Tibial nerve (tissue), 3 donors: ENCODE results near the gene DHRSX.

Source experiments
- CTCF ChIP-seq, 5 experiments: fragments of 200-600 bp in 3 of 5; fragments of 450-650 bp in 2 of 5; sonication (generic) in 3 of 5; IDR thresholded peaks; one replicate each; pipeline ENCODE4 v1.5.1; 2016 to 2019; ENCODE audit warnings: antibody characterized with exemption in 5 of 5, mild to moderate bottlenecking in 3 of 5, moderate library complexity in 2 of 5
- POLR2A ChIP-seq, 2 donors: fragments of 450-650 bp; IDR thresholded peaks; one replicate each; pipeline ENCODE4 v1.6.1; 2017; ENCODE audit warnings: antibody characterized with exemption in 2 of 2, mild to moderate bottlenecking in 2 of 2, moderate library complexity in 2 of 2

GRCh38 chrX:2252331-2253065, 248.3 kb downstream of the DHRSX start:
- TF ChIP-seq CTCF (IDR thresholded peaks at IDR 0.05), result no peak
- TF ChIP-seq POLR2A (IDR thresholded peaks at IDR 0.05), result no peak
